Urothelium cell line (cell line): ENCODE data around the gene CDK11B.
"Not testable (repeated sequence)": the region's sequence is repeated elsewhere in the genome, so short reads cannot be mapped to it uniquely, and the experiment has no call there.

Experiments
- DNase-seq: peaks from one replicate; pipeline ENCODE4 v3.0.0; 2011; ENCODE audit warnings: low spot score, mixed read lengths
- FAIRE-seq: peaks from 2 replicates; lab custom pipeline; 2011; peaks lifted over from hg19 to GRCh38; lab: Jason Lieb, UNC

Gene CDK11B

GRCh38 chr1:1600861-1601563 is 57.8 kb downstream of the CDK11B start:
- DNase-seq (no peak), FAIRE-seq (no peak)

GRCh38 chr1:1599935-1600860 is 58.6 kb downstream of the CDK11B start, which contains the start of gene FNDC10:
Gene FNDC10, minus strand, starts transcription at chr1:1600135. Its CDS starts 120 bp downstream, at chr1:1600015.
- FAIRE-seq = no peak
- DNase-seq = no peak

- no peak for FAIRE-seq
- DNase-seq = no peak
Observed at GRCh38 chr1:1599030-1599934, 59.5 kb downstream of the CDK11B start.

- FAIRE-seq = no peak
Observed at GRCh38 chr1:1598720-1599029, 60.1 kb downstream of the CDK11B start.

GRCh38 chr1:1598051-1598719 is 60.6 kb downstream of the CDK11B start:
- FAIRE-seq = no peak
- DNase-seq = no peak

More at GRCh38 chr1:1598720-1599029, 60.1 kb downstream of the CDK11B start:
- no peak for DNase-seq

- peak; percentile 62 for DNase-seq
- FAIRE-seq = no peak
Observed at GRCh38 chr1:1597275-1597930, 61.4 kb downstream of the CDK11B start.

- DNase-seq (no peak), FAIRE-seq (no peak)
Observed at GRCh38 chr1:1596493-1597274, 62.1 kb downstream of the CDK11B start.

- not testable (repeated sequence) for FAIRE-seq, DNase-seq
Observed at GRCh38 chr1:1595341-1595740, 63.5 kb downstream of the CDK11B start.

GRCh38 chr1:1594602-1595260 is 64.1 kb downstream of the CDK11B start:
- no peak for DNase-seq
- FAIRE-seq = no peak

- DNase-seq = no peak
- FAIRE-seq = no peak
Observed at GRCh38 chr1:1593834-1594601, 64.8 kb downstream of the CDK11B start.

GRCh38 chr1:1591452-1591851 is 67.4 kb downstream of the CDK11B start:
- DNase-seq (no peak), FAIRE-seq (no peak)
